Fibroblast of lung (primary cell): ENCODE results near the gene TNNI3.

Experiments used
- EZH2 ChIP-seq: IDR thresholded peaks from 2 replicates; pipeline ENCODE4 v1.5.1; 2012; ENCODE audit warnings: low read length, control low read depth, mild to moderate bottlenecking; ENCODE audit errors: missing control alignments
- TF ChIP-seq, protein P1 (sequence below), 2 donors: IDR thresholded peaks in 1 of 2; conservative IDR thresholded peaks in 1 of 2; 1 replicate in 1 of 2; 2 replicates in 1 of 2; pipeline ENCODE4 v1.5.1; 2011 to 2012; ENCODE audit warnings: low read length in 2 of 2, control low read depth in 1 of 2, inconsistent platforms in 1 of 2, low read depth in 1 of 2, mild to moderate bottlenecking in 1 of 2

DNA sequence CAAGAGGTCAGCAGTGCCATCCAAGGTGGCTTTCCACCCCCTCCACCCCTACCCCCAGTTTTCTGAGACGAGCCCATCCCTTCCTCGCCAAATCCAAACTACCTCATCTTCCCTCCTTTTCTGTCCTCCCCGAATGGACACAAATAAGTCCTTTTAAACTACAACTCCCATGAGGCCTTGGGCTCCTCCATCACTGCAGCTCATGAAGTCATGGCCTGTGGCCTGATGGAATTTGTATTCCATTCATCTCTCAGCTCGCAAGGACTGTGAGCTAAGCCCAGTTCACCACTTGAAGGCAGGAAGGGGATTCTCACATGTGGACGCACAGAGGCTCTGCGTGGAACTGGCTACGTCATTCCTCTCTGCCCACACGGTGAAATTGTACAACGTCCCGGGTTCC, 39.3 kb upstream of the TNNI3 start:
- TF ChIP-seq, protein P1, sequence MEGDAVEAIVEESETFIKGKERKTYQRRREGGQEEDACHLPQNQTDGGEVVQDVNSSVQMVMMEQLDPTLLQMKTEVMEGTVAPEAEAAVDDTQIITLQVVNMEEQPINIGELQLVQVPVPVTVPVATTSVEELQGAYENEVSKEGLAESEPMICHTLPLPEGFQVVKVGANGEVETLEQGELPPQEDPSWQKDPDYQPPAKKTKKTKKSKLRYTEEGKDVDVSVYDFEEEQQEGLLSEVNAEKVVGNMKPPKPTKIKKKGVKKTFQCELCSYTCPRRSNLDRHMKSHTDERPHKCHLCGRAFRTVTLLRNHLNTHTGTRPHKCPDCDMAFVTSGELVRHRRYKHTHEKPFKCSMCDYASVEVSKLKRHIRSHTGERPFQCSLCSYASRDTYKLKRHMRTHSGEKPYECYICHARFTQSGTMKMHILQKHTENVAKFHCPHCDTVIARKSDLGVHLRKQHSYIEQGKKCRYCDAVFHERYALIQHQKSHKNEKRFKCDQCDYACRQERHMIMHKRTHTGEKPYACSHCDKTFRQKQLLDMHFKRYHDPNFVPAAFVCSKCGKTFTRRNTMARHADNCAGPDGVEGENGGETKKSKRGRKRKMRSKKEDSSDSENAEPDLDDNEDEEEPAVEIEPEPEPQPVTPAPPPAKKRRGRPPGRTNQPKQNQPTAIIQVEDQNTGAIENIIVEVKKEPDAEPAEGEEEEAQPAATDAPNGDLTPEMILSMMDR (conservative IDR thresholded peaks at IDR 0.05 in 1 of 2, IDR thresholded peaks at IDR 0.05 in 1 of 2; ENCODE audit: low read depth in 1 of 2, low read length in 2 of 2), result no peak
- no peak for TF ChIP-seq EZH2
